Karpas-422 (cell line): ENCODE measurements around the gene FOXR1. TPM values are rescaled to one million over a fixed set of nuclear protein-coding genes. Genes with fewer than 3 reads are reported as not detected.

ENCODE experiments used
- DNase-seq: peaks from one replicate; pipeline ENCODE4 v3.0.0-alpha.2; 2015
- H2AFZ ChIP-seq: fragments of 200-600 bp; sonication (generic); 2 replicates; pipeline ENCODE4 v1.6.1; 2014; ENCODE audit warnings: antibody characterized with exemption, low read length, mixed read lengths
- H3K27ac ChIP-seq: fragments of 200-600 bp; sonication (generic); 2 replicates; pipeline ENCODE4 v1.5.1; 2014; ENCODE audit warnings: mild to moderate bottlenecking, low read length, moderate library complexity
- H3K27me3 ChIP-seq: fragments of 200-600 bp; sonication (generic); 2 replicates; pipeline ENCODE4 v1.6.1; 2014; ENCODE audit warnings: low read length, mixed read lengths
- H3K36me3 ChIP-seq: fragments of 200-600 bp; sonication (generic); 2 replicates; pipeline ENCODE4 v1.6.1; 2014; ENCODE audit warnings: low read length, mixed read lengths; ENCODE audit not compliant: insufficient read depth
- H3K4me1 ChIP-seq: fragments of 200-600 bp; sonication (generic); 2 replicates; pipeline ENCODE4 v1.6.1; 2014; ENCODE audit warnings: mild to moderate bottlenecking, low read length, mixed read lengths
- H3K4me2 ChIP-seq: fragments of 200-600 bp; sonication (generic); 2 replicates; pipeline ENCODE4 v1.6.1; 2014; ENCODE audit warnings: low read length, low read depth, mild to moderate bottlenecking; ENCODE audit not compliant: poor library complexity, severe bottlenecking
- H3K4me3 ChIP-seq: fragments of 200-600 bp; sonication (generic); 2 replicates; pipeline ENCODE4 v1.5.1; 2014; ENCODE audit warnings: mild to moderate bottlenecking, antibody characterized with exemption, low read length, mixed read lengths
- H3K79me2 ChIP-seq: fragments of 200-600 bp; sonication (generic); 2 replicates; pipeline ENCODE4 v1.6.1; 2014; ENCODE audit warnings: mild to moderate bottlenecking, low read length, mixed read lengths
- H3K9ac ChIP-seq: fragments of 200-600 bp; sonication (generic); 2 replicates; pipeline ENCODE4 v1.6.0; 2014; ENCODE audit warnings: low read length
- H3K9me2 ChIP-seq: fragments of 200-600 bp; sonication (generic), shearing (Covaris generic); replicated peaks from 2 replicates; pipeline ENCODE4 v1.6.0; 2014; ENCODE audit warnings: mild to moderate bottlenecking, low read length, moderate library complexity; ENCODE audit not compliant: insufficient read depth
- H3K9me3 ChIP-seq: fragments of 300-700, 200-600 bp; sonication (generic); 2 replicates; pipeline ENCODE4 v1.6.1; 2014; ENCODE audit warnings: low read length, mixed read lengths
- H4K20me1 ChIP-seq: fragments of 200-600 bp; sonication (generic); 2 replicates; pipeline ENCODE4 v1.6.1; 2014; ENCODE audit warnings: mild to moderate bottlenecking, antibody characterized with exemption, low read length, low read depth; ENCODE audit not compliant: insufficient read depth
- small RNA-seq: library from RNA; depleted of rRNA; stranded (forward); fragments of <200 nt; gene quantifications from one replicate; pipeline ENCODE3, GENCODE V24; 2014
- total RNA-seq: library from RNA; depleted of rRNA; stranded (reverse); fragments of >200 nt; shearing (Covaris generic); gene quantifications from 2 replicates; pipeline ENCODE4 v1.2.3, GENCODE V29; 2014; ENCODE audit warnings: low replicate concordance; rRNA removed

The FOXR1 gene
- total RNA-seq, 1 experiment from 2014 or later, result not detected

DNA sequence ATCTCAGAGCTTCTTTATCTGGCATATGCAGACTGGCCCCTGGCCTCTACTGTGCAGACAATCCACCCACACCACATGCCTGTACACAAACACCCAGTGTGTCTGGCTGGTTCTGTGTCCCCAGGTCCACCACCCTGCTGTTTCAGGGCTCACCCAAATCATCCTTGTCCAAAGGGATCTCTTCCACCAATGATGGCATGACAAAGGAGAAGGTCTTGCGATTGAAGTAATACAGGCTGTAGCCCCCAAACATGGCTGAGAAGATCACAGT, 57.4 kb downstream of the FOXR1 start:
- H3K4me2 ChIP-seq, result peak overlapping the region; percentile 82
- H2AFZ ChIP-seq, result no peak overlapping the region
- no peaks in the 10 kb centered on the region for H3K9me2 ChIP-seq
- H3K9me3 ChIP-seq, result no peaks in the 10 kb centered on the region
- DNase-seq, result no peak
- H3K79me2 ChIP-seq, result peaks cover 10% of the 10 kb centered on the region; the same call in 1 of the 2 replicates
- no peaks in the 10 kb centered on the region for H4K20me1 ChIP-seq
- H3K27me3 ChIP-seq, result no peaks in the 10 kb centered on the region
- H3K4me3 ChIP-seq, result peak overlapping the region; percentile 89
- no peaks in the 10 kb centered on the region for H3K36me3 ChIP-seq
- H3K9ac ChIP-seq, result peak overlapping the region; percentile 77
- peaks cover 26% of the 10 kb centered on the region for H3K4me1 ChIP-seq
- 0 out of 2 replicates have a peak overlapping the region, but pooled peaks have one; percentile 40 for H3K27ac ChIP-seq

DNA sequence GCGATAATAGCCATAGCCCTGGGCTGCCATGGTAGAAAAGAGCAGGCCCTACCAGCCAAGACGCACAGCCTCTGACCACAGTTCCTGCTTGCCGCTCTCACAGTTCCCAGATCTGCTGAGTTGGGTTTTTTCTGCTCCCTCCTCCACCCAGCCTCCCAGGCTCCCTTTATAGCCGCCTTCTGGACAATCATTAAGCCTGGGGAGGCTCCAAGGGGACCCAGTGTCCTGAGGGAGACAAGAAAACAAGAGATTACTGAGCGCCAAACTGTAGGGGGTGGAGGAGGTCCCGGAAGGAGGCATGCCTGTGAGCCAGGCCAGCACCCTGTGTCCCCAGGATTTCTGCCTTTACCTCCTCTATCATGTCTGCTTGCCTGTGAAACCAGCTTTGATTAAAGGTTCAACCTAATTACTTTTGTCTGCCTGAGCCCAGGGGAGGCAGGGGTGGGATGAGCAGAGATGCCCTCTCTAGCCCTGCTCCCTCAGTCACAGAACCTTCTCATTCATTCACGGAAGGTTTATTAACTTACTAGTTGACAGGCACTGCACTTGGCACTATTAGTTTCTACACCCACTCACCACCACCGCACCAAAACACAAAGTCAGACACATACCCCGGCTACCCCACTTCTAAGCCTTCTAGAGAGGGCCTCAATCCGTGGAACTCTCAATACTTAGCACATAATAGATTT, 57.9 kb downstream of the FOXR1 start:
- H3K27ac ChIP-seq, result 0 out of 2 replicates have a peak overlapping the region, but pooled peaks have one; percentile 40
- H3K4me3 ChIP-seq, result peak overlapping the region; percentile 89
- H3K9me2 ChIP-seq, result no peaks in the 10 kb centered on the region
- H3K4me1 ChIP-seq, result peaks cover 26% of the 10 kb centered on the region
- peak overlapping the region; percentile 82 for H3K4me2 ChIP-seq
- H3K36me3 ChIP-seq, result no peaks in the 10 kb centered on the region
- peak; percentile 46 for DNase-seq
- peaks cover 10% of the 10 kb centered on the region; the same call in 1 of the 2 replicates for H3K79me2 ChIP-seq
- no peak overlapping the region for H2AFZ ChIP-seq
- no peaks in the 10 kb centered on the region for H3K9me3 ChIP-seq
- peak overlapping the region; percentile 77 for H3K9ac ChIP-seq
- no peaks in the 10 kb centered on the region for H3K27me3 ChIP-seq
- no peaks in the 10 kb centered on the region for H4K20me1 ChIP-seq

DNA sequence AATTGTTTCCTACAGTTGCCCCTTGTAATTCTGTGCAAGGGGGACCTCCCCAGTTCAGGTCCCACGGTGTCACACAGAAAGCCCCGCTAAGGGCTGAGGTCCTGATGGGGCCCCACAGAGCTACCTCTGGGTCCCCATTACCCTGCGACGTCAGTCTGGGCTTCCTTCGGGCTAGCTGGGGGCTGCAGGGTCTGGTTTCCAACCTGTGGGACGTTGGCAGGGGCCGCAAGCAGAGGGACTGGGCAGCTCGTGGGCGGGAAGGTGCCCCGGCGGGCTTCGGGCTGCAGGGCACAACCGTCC, 58.4 kb downstream of the FOXR1 start:
- H3K79me2 ChIP-seq, result peaks cover 10% of the 10 kb centered on the region; the same call in 1 of the 2 replicates
- peak overlapping the region; percentile 89 for H3K4me3 ChIP-seq
- H4K20me1 ChIP-seq, result no peaks in the 10 kb centered on the region
- peak overlapping the region; percentile 77 for H3K9ac ChIP-seq
- peak overlapping the region; percentile 82 for H3K4me2 ChIP-seq
- no peaks in the 10 kb centered on the region for H3K27me3 ChIP-seq
- DNase-seq, result peak; percentile 46
- no peak overlapping the region for H3K27ac ChIP-seq
- H3K36me3 ChIP-seq, result no peaks in the 10 kb centered on the region
- H3K4me1 ChIP-seq, result peaks cover 23% of the 10 kb centered on the region
- H3K9me2 ChIP-seq, result no peaks in the 10 kb centered on the region
- no peaks in the 10 kb centered on the region for H3K9me3 ChIP-seq
- H2AFZ ChIP-seq, result peak overlapping the region; percentile 62; the same call in 1 of the 2 replicates

DNA sequence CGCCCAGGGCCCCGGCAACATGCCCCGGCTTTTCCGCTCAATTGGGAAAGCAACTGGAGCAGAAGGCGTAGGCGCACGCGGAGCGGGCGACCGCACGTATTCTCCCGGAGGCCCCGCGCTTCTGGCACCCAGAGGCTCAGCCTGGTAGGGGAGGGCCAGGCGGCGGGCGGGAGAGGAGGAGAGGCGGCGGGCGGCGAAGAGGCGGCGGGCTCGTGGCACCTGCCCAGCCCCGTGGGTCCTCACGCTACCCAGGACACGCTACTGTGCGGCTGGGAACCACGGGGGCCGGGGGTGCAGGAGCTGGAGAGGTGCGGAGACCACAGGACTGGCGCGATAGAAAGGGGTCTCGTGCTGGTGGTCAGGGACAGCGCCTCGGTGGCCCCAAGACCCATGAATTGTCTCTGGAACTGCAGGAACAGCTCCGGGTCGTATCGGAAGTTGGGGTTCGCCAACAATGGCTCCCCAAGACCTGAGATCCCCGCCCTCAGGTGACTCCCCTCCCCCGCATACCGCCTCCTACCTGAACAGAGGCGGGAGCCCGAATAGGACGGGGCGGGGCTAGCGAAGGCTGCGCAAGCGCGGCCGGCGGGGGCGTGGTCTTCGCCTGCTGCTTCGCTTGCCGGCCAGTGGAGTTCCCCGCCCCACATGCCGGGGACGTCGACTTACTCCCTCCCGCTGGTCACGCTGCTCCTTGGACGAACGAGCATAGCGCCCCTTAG, 58.9 kb downstream of the FOXR1 start, which contains the start of gene SLC37A4:
Gene SLC37A4, minus strand, starts transcription at position 549 of the 719 bp plus-strand sequence.
- no peak within 1 kb of the TSS for H3K27ac ChIP-seq
- peak within 1 kb of the TSS; percentile 82 for H3K4me2 ChIP-seq
- DNase-seq, result peak; percentile 96
- no peaks in the 10 kb centered on the region for H3K9me3 ChIP-seq
- H3K9me2 ChIP-seq, result no peaks in the 10 kb centered on the region
- H2AFZ ChIP-seq, result peak within 1 kb of the TSS; percentile 62; the same call in 1 of the 2 replicates
- peaks cover 10% of the 10 kb centered on the region; the same call in 1 of the 2 replicates for H3K79me2 ChIP-seq
- H3K9ac ChIP-seq, result peak within 1 kb of the TSS; percentile 77
- H3K4me1 ChIP-seq, result peaks cover 20% of the 10 kb centered on the region
- H4K20me1 ChIP-seq, result no peaks in the 10 kb centered on the region
- H3K27me3 ChIP-seq, result no peaks in the 10 kb centered on the region
- H3K36me3 ChIP-seq, result no peaks in the 10 kb centered on the region
- H3K4me3 ChIP-seq, result peak within 1 kb of the TSS; percentile 89

Small RNA genes within 50 kb of the gene (small RNA-seq; reads per million reads assigned to genes)
- gene AP003392.2 (not detected), gene RF00017 (not detected), gene RF00019 (not detected), gene RN7SL688P (not detected)

Other genes starting within 250 kb of the FOXR1 start
- 29.4 and 52.8 TPM in 2 replicates for gene DDX6, start 180.6 kb upstream of the FOXR1 start, total RNA-seq
- 0.71 and 1.2 TPM in 2 replicates for gene CXCR5, start 87.9 kb upstream of the FOXR1 start, total RNA-seq
- 0.18 and 0.56 TPM in 2 replicates for gene BCL9L, start 45.8 kb upstream of the FOXR1 start, total RNA-seq
- gene UPK2, start 15.5 kb upstream of the FOXR1 start, total RNA-seq, result not detected in 2 replicates
- 14.2 and 25.0 TPM in 2 replicates for gene CENATAC, start 26.4 kb downstream of the FOXR1 start, total RNA-seq
- gene RPS25, start 46.6 kb downstream of the FOXR1 start, total RNA-seq, result 547 and 607 TPM in 2 replicates
- 26.3 and 33.0 TPM in 2 replicates for gene TRAPPC4, start 47.0 kb downstream of the FOXR1 start, total RNA-seq
- 4.7 and 7.4 TPM in 2 replicates for gene SLC37A4, start 59.1 kb downstream of the FOXR1 start, total RNA-seq
- gene HYOU1, start 85.4 kb downstream of the FOXR1 start, total RNA-seq, result 27.3 and 32.5 TPM in 2 replicates
- gene VPS11, start 96.1 kb downstream of the FOXR1 start, total RNA-seq, result 19.2 and 25.5 TPM in 2 replicates
- 7.5 and 12.7 TPM in 2 replicates for gene HMBS, start 113.1 kb downstream of the FOXR1 start, total RNA-seq
- gene DPAGT1, start 130.1 kb downstream of the FOXR1 start, total RNA-seq, result 10.0 and 27.3 TPM in 2 replicates
- gene C2CD2L, start 135.6 kb downstream of the FOXR1 start, total RNA-seq, result 10.1 and 11.9 TPM in 2 replicates
- gene HINFP, start 149.8 kb downstream of the FOXR1 start, total RNA-seq, result 16.3 and 22.4 TPM in 2 replicates
- gene ABCG4, start 177.3 kb downstream of the FOXR1 start, total RNA-seq, result not detected in 2 replicates
- gene NLRX1, start 197.0 kb downstream of the FOXR1 start, total RNA-seq, result 2.7 and 7.5 TPM in 2 replicates
- not detected in 2 replicates for gene NHERF4, start 213.7 kb downstream of the FOXR1 start, total RNA-seq
- 18.0 and 34.0 TPM in 2 replicates for gene CBL, start 234.6 kb downstream of the FOXR1 start, total RNA-seq